CD4-positive, alpha-beta T cell (primary cell): ENCODE results near the gene NEK9. TPM values are rescaled to one million over a fixed set of nuclear protein-coding genes. Genes with fewer than 3 reads are reported as not detected.

ENCODE experiments used
- ATAC-seq: fragments of 200-7000 bp; cut with Tn5 transposase; one replicate; pipeline ENCODE4 v1.10.0; 2022; ENCODE audit warnings: mild to moderate bottlenecking; ENCODE audit not compliant: poor library complexity
- CTCF ChIA-PET: fragments of 350-600 bp; sonication (Branson Sonifier 250); formaldehyde crosslinking; loops from one replicate; lab custom pipeline; 2021; ENCODE audit warnings: antibody characterized with exemption, inconsistent platforms; lab: Charles Lee
- POLR2A ChIA-PET: fragments of 350-600 bp; sonication (Branson Sonifier 250); formaldehyde crosslinking; loops from one replicate; lab custom pipeline; 2021; ENCODE audit warnings: antibody characterized with exemption, inconsistent platforms; lab: Charles Lee
- DNase-seq, 14 experiments: peaks; one replicate each; pipeline ENCODE4 v3.0.0-alpha.2; 2013 to 2020; ENCODE audit warnings: mixed read lengths in 2 of 14
- H3K27ac ChIP-seq, 2 donors: one replicate each; pipeline versions ENCODE4 v1.5.1 to v1.7.0; 2013; ENCODE audit warnings: low read length in 2 of 2, low read depth in 1 of 2, mild to moderate bottlenecking in 1 of 2
- H3K27me3 ChIP-seq, 2 experiments: 1 replicate in 1 of 2; 2 replicates in 1 of 2; pipeline versions ENCODE4 v1.6.1 to v1.7.0; 2013; ENCODE audit warnings: low read length in 2 of 2, control low read depth in 1 of 2, mild to moderate bottlenecking in 1 of 2, moderate library complexity in 1 of 2; ENCODE audit not compliant: insufficient read depth in 2 of 2, control insufficient read depth in 1 of 2
- H3K36me3 ChIP-seq: one replicate; pipeline ENCODE4 v1.6.1; 2013; ENCODE audit warnings: low read length, control low read depth; ENCODE audit not compliant: insufficient read depth
- H3K4me1 ChIP-seq: one replicate; pipeline ENCODE4 v1.6.1; 2013; ENCODE audit warnings: low read length, control low read depth; ENCODE audit not compliant: insufficient read depth
- H3K4me3 ChIP-seq: one replicate; pipeline ENCODE4 v1.5.1; 2013; ENCODE audit warnings: mild to moderate bottlenecking, low read length, moderate library complexity
- H3K9me3 ChIP-seq, 2 experiments: 1 replicate in 1 of 2; 2 replicates in 1 of 2; pipeline versions ENCODE4 v1.6.1 to v1.7.0; 2013; ENCODE audit warnings: low read length in 2 of 2, mild to moderate bottlenecking in 2 of 2, control low read depth in 1 of 2, moderate library complexity in 1 of 2; ENCODE audit not compliant: control insufficient read depth in 1 of 2, insufficient read depth in 1 of 2
- H3K27ac Mint-ChIP-seq: one replicate; pipeline ENCODE4 v1.8.0; 2020; ENCODE audit warnings: mixed read lengths
- H3K27me3 Mint-ChIP-seq: one replicate; pipeline ENCODE4 v1.8.0; 2021; ENCODE audit warnings: mixed read lengths
- H3K36me3 Mint-ChIP-seq: one replicate; pipeline ENCODE4 v1.8.0; 2021; ENCODE audit warnings: low read depth, mixed read lengths
- H3K4me1 Mint-ChIP-seq: one replicate; pipeline ENCODE4 v1.8.0; 2021; ENCODE audit warnings: low read depth, mixed read lengths
- H3K4me3 Mint-ChIP-seq: one replicate; pipeline ENCODE4 v1.8.0; 2020; ENCODE audit warnings: mild to moderate bottlenecking, mixed read lengths
- H3K9me3 Mint-ChIP-seq: one replicate; pipeline ENCODE4 v1.8.0; 2020; ENCODE audit warnings: mixed read lengths
- CTCF ChIP-seq: fragments of 200-600 bp; IDR thresholded peaks from one replicate; pipeline ENCODE4 v1.8.0; 2022; ENCODE audit warnings: antibody characterized with exemption, mild to moderate bottlenecking
- intact Hi-C, 2 experiments: fragments of 100-400 bp; cut with DNase I in 1 of 2; cut with micrococcal nuclease in 1 of 2; formaldehyde crosslinking; loops; one replicate each; pipeline versions ENCODE4 v1.15.1 to v1.9.0; 2023 to 2025; cut with DNase I, micrococcal nuclease
- total RNA-seq, 174 experiments: library from RNA in 2 of 174; stranded (reverse) in 2 of 174; gene quantifications; one replicate each; pipeline ENCODE4 v1.2.3 and lab custom pipeline; 2021 to 2026

Gene NEK9
- total RNA-seq, 2 experiments from 2014 or later = 53.5 to 54.1 TPM

- intact Hi-C loops = loop anchor here in 1 of 2 experiments (10.0 kb wide), 1 partner anchor 59 kb away; the partner anchor contains the start of gene EIF2B2
- peaks cover 46% of the 10 kb centered on the region for H3K4me1 Mint-ChIP-seq
- ChIA-PET POLR2A (interaction anchor here (0.6 to 3.0 kb wide), 10 partner anchors 10 to 202 kb away, joined by 3 to 22 read pairs (median 5); partner anchors contain the start of genes EIF2B2, MLH3, NEK9 and RPS6KL1), CTCF (interaction anchor here (0.9 to 2.0 kb wide), 6 partner anchors 12 to 220 kb away, joined by 3 to 7 read pairs (median 3); partner anchors contain the start of genes DLST and MLH3)
- H3K36me3 Mint-ChIP-seq = peaks cover 26% of the 10 kb centered on the region
- peak within 1 kb of the TSS; percentile 93 for H3K27ac Mint-ChIP-seq
- no peaks in the 10 kb centered on the region for H3K36me3 ChIP-seq
- DNase-seq = peak; percentile 81 to 93 (median 87)
- peak within 1 kb of the TSS; percentile 98 for H3K4me3 Mint-ChIP-seq
- no peak for TF ChIP-seq CTCF
- H3K4me3 ChIP-seq = peak within 1 kb of the TSS; percentile 88
- peaks cover 22% of the 10 kb centered on the region for H3K4me1 ChIP-seq
- H3K9me3 Mint-ChIP-seq = no peaks in the 10 kb centered on the region
- H3K27me3 Mint-ChIP-seq = no peaks in the 10 kb centered on the region
- H3K9me3 ChIP-seq = no peaks in the 10 kb centered on the region
- peak; percentile 99 for ATAC-seq
- peak within 1 kb of the TSS; percentile 59 to 78 for H3K27ac ChIP-seq
- H3K27me3 ChIP-seq = no peaks in the 10 kb centered on the region
Measured at GRCh38 chr14:75063491-75064204, 63.2 kb downstream of the NEK9 start, which contains the start of gene ACYP1. TSS of gene ACYP1 (minus strand) at chr14:75064024. CDS start at chr14:75063553, 471 bp downstream.

- POLR2A ChIA-PET = interaction anchor here (0.7 to 3.0 kb wide), 6 partner anchors 12 to 64 kb away, joined by 3 to 22 read pairs (median 10); partner anchors contain the start of genes EIF2B2, MLH3 and NEK9
- Mint-ChIP-seq H3K4me1 (peaks cover 46% of the 10 kb centered on the region), H3K27me3 (no peaks in the 10 kb centered on the region), H3K4me3 (peak overlapping the region; percentile 98), H3K36me3 (peaks cover 26% of the 10 kb centered on the region), H3K9me3 (no peaks in the 10 kb centered on the region), H3K27ac (peak overlapping the region; percentile 93)
- ATAC-seq (no peak), DNase-seq (peak in 2 of 14 experiments; percentile 15 to 16)
- Histone ChIP-seq H3K4me3 (peak overlapping the region; percentile 88), H3K4me1 (peaks cover 17% of the 10 kb centered on the region), H3K27ac (peak overlapping the region in 1 of 2 donors; percentile 78), H3K27me3 (no peaks in the 10 kb centered on the region), H3K9me3 (no peaks in the 10 kb centered on the region), H3K36me3 (no peaks in the 10 kb centered on the region)
- CTCF ChIA-PET = interaction anchor here (0.6 to 2.0 kb wide), 7 partner anchors 11 to 648 kb away, joined by 3 to 7 read pairs (median 3); partner anchors contain the start of genes DLST and MLH3
- intact Hi-C loops = loop anchor here in 1 of 2 experiments (10.0 kb wide), 1 partner anchor 58 kb away; the partner anchor contains the start of gene EIF2B2
- no peak for TF ChIP-seq CTCF
Measured at GRCh38 chr14:75063013-75063412, 63.8 kb downstream of the NEK9 start.

DNA sequence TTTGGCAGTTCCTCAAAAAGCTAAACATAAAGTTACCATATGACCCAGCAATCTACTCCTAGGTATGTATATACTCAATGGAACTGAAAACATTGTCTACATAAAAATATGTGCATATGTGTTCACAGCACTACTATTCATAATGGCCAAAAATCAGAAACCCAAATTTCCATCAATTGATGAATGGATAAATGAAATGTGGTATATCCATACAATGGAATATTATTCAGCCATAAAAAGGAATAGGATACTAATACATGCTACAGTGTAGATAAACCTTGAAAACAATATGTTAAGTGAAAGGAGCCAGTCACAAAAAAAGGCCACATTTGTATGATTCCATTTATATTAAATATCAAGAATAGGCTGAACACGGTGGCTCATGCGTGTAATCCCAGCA is 66.4 kb downstream of the NEK9 start:
- no peak overlapping the region for H3K27ac Mint-ChIP-seq
- DNase-seq (no peak), ATAC-seq (no peak)
- peaks cover 32% of the 10 kb centered on the region for H3K36me3 Mint-ChIP-seq
- no peak overlapping the region for H3K27ac ChIP-seq
- no peaks in the 10 kb centered on the region for H3K36me3 ChIP-seq
- peaks cover 53% of the 10 kb centered on the region for H3K4me1 Mint-ChIP-seq
- no peaks in the 10 kb centered on the region for H3K9me3 ChIP-seq
- no peak for TF ChIP-seq CTCF
- no peaks in the 10 kb centered on the region for H3K9me3 Mint-ChIP-seq
- ChIA-PET POLR2A (no interaction called here), CTCF (no interaction called here)
- peaks cover 17% of the 10 kb centered on the region for H3K4me1 ChIP-seq
- no peak overlapping the region for H3K4me3 ChIP-seq
- intact Hi-C loops = loop anchor here in 1 of 2 experiments (10.0 kb wide), 1 partner anchor 56 kb away; the partner anchor contains the start of gene EIF2B2
- H3K27me3 Mint-ChIP-seq = no peaks in the 10 kb centered on the region
- no peaks in the 10 kb centered on the region for H3K27me3 ChIP-seq
- no peak overlapping the region for H3K4me3 Mint-ChIP-seq
